Suppressor macrophage treated with lipopolysaccharide for 4 hours (primary cell): Measurements from ENCODE around the gene DLL4.
"Not testable (repeated sequence)": the region's sequence is repeated elsewhere in the genome, so short reads cannot be mapped to it uniquely, and the experiment has no call there.

Experiments
- DNase-seq: peaks from one replicate; pipeline ENCODE4 v3.0.0-alpha.2; 2020

The DLL4 gene

DNA sequence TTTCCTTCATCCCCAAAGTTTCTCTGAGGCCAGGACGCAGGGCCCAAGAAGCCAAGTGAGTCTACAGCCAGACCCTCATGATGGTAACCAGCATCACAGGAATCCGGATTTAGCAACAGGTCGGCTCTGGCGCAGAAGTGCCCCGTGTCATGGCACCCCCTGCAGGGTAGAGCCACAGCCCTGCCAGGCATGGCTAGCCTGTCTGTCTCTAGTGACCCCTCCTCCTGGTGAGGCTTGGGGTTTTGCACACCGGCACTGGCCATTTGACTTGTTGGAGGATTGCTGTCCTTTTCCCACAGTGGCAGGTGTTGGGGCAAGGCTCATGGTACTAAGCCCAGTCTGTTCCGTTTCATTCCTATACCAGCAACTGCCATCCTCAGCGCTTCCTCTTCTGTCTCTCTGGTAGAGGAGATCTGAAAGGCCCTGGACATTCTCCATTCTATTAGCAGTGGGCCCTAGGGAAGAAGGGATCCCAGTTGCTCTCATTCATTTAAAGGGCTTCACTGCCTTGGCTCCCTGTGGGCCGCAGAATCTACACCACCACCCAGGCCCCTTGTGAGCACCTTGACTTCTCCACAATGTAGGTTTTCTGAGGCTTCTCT is 14.7 kb downstream of the DLL4 start:
- no peak for DNase-seq

DNA sequence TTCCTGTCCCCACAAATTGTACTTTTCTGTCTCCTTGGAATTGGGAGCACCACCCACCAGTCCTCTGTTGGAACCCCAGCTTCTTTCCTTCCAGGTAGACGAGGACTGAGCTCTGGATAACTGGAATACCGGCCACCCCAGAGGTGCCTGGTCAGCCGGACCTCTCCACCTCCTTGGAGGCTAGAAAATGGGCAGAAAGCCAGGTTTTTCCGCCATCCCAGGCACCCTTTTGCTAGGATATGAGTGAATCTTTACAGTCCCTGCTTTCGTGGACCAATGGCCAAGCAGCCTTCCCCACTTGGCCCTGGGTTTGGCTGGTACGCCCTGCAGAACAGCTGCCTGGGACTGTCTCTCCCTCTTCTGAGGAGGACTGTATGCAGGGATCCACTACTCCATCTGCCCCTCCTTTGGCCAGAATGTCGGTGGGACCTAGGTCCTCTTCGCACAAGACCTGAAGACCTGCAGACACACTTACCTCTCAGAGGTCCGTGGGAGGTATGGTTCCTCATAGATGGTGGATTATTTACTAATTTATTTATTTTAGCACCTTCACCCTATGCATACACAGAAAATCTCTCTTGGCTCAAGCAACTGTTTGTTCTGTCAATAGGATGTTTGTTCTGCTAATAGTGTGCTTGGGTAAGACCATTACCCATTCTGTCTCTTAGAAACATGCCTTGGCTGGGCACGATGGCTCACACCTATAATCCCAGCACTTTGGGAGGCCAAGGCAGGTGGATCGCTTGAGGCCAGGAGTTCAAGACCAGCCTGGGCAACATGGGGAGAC is 15.6 kb downstream of the DLL4 start:
- no peak for DNase-seq

DNA sequence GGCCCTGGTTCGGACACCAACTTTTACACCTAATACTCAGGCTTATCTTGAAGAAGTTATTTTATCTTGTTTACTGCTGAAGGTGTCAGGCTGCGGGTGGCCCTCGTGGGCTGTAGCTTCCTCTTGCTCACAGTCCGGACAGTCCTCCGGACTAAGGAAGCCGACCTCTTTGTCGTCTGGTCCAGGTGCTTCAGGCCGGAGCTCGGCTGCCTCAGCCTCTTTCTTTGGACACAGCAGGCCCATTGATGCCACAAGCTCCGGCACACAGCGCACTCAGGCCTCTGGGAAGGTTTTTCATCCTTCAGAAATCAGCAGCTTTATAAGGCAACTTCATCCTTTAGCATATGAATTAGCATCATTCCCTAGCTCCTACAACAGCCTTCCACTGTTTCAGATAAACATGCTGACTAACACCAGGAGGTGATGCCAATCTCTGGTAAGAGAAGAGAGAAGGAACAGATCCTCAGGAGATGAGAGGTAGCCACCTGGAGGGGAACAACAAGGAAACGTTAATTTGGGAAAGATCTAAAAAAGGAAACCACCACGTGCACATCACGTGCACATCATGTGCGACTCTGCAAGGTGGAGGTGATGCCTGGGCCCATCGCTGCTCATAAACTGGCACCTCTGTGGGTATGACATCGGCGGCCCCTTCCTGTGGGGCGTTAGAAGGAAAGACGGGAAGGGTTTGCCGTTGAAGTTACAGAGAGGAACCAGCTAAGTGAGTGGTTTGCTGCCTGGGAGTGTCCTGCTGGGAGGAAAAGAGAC is 19.8 kb downstream of the DLL4 start:
- DNase-seq: no peak

DNA sequence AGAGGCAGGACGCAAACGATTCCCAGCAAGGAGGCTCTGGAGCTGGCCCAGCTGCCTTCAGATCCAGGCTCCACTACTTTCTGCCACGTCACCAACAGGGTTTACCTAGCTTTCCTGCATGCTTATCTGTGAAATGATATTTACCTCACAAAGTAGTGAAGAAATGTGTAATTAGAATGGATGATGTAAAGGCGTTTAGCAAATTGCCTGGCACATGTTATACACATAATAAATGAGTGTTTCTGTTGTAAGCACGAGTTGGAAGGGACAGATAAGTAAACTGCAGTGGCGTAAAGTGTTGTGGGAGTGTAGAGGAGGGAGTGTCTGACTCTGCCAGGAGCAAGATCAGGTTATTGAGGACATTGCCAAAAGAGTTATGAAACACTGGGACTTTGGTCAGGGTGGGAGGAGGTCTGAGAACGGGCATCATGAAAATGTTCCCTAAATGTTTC is 20.6 kb downstream of the DLL4 start:
- DNase-seq: no peak

DNA sequence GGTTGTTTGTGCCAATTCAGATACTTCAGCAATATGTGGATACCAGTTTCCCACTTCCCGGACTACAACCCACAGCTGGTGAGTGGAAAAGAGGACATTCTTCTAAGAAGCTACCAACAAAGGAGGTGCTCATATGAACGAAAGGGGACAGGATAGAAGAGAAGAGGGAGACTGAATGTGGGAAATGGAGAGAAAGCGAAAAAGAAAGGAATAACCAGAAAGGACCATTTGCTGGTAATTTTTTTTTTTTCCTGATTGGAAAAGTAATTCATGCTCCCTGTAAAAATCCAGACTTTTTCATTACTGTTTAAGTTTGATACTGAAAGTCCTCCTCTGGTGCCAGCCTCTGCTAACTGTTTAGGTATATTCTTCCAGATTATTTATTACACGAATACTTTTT is 22.6 kb downstream of the DLL4 start:
- no peak for DNase-seq

DNA sequence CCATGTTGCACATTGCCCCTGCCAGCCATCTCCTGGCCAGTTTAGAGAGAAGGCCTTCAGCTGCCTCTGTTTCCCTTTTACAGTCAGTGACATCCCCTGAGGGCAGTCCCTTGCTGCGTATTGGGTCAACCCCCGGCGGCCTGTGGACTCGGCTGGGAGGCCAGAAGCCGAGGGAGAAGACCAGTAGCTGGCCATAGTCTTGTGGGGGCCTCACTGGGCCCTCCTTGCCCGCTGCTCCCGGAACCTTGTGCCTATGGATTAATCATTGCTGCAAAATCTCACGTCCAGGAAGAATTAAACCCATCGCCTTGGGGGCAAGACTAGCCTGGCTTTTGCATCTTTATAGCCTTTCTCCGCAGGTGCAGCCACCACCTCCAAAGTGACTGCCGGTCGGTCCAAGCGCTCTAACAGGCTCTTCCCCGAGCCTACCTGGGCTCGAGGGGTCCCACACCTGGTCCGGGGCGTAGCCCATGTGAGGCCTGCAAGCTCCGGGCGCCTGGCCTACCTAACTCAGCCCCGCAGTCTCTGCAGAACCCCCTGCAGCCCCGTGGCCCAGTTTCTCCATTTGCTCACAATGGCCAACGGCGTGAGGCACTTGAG is 23.3 kb downstream of the DLL4 start:
- no peak for DNase-seq

DNA sequence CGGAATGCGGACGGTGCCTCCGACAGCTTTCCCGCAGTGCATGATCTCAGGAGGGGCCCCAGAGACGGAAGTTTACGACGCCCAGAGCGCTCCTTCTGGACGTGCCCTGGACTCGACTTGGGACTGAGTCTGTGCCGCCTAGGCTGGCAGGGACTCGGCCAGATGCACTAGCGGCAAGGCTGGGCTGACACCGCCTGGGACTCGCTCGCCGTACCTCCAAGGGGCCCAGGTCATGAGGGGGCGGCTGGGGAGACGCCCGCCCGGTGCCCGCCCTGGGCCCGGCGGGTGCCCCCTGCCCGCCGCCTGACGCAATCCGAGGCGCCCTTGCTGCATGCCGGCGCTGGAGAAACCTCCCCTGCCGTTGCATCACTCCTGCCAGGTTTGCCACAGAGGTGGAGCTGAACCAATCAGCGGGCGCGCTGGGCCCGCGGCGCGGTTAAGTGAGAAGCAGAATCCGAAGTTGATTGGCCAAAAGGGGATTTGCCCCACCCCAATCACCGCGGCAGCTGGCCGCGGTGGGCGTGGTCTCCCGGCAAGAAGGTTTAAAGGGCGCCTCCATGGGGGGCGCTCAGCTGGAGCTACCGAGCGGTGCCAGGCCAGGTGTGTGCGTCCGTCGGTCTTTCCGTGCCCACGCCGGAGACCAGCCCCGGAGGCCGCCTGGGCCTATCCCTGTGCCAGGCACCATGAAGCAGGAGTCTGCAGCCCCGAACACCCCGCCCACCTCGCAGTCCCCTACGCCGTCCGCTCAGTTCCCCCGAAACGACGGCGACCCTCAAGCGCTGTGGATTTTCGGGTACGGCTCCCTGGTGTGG is 24.0 kb downstream of the DLL4 start, which contains the start of gene CHAC1:
CHAC1 (plus strand) TSS at position 571 of the 812 bp plus-strand sequence; CDS start at position 684, 113 bp downstream.
- DNase-seq: peak; percentile 93

DNA sequence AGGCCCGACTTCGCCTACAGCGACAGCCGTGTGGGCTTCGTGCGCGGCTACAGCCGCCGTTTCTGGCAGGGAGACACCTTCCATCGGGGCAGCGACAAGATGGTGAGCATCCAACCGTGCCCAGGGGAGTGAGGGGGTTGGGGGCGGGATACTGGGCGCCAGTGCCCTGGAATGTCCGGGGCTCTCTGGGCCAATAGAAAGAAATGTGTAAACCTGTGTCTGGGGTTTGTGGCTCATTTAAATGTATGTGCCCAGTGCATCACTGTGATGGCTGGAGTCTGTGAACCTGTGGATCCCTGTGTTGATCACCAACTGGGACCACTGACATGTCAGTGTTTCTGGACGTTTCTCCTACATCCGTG is 24.6 kb downstream of the DLL4 start:
- no peak for DNase-seq

DNA sequence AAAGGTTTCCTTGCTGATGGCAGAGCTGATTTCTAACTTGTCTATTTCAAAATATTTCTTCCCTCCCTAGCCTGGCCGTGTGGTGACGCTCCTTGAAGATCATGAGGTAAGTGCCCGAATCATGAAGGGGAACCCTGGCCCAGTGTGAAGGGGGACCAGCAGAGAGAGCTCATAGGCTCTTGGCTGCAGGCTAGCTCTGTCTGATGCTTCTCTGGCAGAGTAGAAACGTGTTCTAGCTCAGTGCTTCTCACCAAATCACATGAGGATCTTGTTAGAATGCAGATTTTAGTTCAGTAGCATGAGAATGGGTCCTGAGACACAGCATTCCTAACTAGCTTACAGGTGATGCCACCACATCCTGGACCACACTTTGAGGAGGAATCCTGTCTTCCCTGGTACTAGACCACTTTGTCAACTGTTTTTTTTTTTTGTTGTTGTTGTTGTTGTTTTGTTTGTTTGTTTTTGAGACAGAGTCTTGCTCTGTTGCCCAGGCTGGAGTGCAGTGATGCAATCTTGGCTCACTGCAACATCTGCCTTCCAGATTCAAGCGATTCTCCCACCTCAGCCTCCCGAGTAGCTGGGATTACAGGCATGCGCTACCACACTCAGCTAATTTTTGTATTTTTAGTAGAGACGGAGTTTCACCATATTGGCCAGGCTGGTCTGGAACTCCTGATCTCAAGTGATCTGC is 25.2 kb downstream of the DLL4 start:
- not testable (repeated sequence) for DNase-seq

DNA sequence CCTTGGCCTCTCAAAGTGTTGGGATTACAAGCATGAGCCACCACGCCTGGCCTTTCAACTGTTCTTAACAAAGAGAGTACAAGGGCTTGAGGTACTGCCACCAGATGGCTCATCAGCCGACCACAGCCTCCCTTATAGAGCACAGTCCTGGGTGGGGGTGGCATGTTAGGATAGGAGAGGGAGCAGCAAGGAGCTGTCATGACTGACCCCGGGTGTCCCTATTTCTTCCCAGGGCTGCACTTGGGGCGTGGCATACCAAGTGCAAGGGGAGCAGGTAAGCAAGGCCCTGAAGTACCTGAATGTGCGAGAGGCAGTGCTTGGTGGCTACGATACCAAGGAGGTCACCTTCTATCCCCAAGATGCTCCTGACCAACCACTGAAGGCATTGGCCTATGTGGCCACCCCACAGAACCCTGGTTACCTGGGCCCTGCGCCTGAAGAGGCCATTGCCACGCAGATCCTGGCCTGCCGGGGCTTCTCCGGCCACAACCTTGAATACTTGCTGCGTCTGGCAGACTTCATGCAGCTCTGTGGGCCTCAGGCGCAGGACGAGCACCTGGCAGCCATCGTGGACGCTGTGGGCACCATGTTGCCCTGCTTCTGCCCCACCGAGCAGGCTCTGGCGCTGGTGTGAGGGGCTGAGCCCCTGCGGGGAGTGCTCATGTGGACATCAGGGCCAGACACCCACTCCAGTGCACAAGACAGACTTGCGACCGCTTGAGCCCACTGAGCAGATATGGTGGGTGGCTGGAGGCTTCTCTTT is 26.2 kb downstream of the DLL4 start:
- no peak for DNase-seq

DNA sequence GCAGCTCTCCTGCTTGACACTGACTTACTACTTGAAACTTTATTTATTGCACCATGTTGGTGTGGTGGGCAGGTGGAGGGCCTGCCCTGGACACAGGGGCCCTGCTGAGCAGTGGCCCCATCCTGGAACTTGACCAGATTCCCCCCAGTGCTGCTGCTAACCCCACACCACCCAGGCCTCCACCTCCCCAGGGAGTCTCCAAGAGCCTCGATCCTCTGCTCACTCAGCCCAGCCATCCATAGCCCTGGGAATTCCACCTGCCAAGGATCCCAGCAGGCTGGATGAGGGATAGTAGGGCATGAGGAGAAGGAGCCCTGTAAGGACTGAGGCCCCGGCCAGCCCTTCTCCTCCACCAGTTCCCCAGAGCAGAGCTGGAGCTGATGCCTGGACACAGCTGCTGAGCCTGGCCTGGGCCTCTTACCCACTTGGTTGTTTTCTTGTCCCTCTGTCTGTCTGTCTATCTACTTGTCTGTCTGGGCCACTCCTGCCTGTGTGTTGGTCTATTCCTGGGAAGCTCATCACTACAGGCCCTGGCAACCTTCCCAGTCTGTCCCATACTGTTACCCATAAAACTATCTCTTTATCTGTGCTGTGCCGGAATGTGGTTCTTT is 26.9 kb downstream of the DLL4 start:
- no peak for DNase-seq

DNA sequence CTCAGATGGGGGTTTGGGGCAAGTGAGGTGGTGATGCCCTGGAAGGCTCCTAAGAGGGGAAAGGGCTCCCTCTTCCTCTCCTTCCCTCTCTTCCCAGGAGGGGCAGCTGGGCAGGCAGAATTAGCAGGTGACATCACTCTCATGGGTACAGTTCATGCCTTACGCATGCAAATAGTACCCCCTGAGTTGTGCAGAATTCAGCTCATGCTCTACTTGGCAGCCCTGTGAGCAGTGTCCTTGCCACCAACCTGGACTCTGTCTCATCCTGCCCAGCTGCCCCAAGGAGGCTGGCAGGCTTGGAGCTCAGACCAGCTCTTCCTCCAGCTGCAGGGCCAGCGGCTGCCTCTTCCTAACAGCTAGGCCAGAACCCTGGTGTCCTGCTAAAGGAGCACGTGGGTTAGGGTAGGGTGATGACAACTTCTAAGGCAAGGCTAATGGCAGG is 27.4 kb downstream of the DLL4 start:
- DNase-seq: no peak

DNA sequence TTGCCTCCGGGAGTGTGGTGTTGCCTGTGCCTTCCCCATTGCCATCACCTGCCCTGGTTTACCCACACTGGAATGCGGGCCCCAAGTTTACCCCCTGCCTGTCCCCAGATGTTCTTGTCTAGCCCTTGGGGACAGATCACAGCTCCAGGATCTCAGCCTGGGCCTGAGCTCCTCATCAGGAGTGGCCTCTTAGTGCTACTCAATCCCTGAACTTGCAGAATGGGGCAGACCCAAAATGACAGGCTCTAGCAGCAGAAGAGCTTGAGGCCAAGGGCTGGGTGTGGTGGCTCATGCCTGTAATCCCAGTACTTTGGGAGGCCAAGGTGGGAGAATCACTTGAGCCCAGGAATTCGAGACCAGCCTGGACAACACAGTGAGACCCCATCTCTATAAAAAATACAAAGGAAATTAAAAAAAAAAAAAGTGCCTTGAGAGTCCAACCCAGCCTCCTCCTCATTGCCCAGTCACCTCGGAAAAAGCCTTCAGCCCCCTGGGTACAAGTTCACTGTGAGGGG is 28.0 kb downstream of the DLL4 start:
- DNase-seq: no peak

DNA sequence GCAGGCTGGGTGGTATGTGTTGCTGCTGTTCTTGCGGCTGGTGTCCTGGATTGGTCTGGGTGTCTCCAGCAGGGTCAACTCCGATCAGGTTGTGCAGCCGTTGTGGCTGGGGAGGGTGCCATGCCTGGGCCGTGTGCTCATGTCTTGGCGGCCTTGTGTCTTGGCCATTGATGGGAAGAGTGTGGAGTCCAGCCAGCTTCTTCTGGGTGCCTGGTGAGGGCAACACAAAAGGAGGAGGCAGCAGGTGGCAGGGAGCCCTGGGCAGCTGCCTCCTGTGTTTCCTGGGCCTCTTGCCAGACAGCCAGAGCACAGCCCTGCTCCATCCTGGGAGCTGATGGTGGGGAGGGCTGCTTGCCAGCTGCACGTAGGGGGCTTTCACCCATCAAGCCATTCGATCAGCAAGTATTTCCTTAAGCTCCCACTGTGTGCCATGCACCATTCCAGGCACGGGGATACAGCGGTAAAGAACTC is 28.5 kb downstream of the DLL4 start:
- no peak for DNase-seq

DNA sequence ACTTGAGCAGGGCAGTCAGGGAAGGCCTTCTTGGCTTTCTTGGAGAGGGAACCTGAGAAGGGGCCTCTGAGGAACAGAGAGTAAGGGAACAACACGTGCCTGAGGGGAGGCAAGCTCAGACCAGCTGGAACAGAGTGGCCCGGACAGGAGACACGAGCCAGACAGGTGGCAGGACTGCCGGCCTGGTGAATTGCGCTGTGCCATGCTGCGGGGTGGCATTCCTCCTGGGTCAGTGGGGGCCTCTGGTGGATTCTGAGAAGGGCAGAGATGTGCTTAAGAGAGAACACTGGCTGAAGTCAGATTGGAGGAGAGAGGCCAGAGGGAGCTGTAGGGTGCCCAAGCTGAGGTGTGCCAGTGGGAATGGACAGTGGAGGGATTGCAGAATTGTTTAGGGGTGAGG is 29.0 kb downstream of the DLL4 start:
- DNase-seq: no peak

DNA sequence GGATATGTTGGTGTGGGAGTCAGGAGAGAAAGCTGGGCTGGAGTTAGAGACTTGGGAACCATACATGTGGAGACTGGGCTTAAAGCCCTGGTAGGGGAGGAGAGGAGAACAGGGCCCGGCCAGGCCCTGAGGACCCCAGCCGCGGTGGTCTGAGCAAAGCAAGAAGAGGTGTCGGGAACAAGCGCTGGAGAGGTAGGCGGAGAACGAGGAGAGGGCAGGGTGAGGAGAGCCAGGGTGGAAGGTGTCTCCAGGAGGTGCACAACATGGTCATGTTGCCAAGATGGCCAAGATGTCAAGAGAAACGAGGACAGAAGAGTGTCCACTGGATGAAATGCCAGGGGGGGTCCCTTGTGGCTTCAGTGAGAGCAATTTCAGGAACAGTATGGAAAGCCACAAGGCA is 29.6 kb downstream of the DLL4 start:
- DNase-seq: no peak

DNA sequence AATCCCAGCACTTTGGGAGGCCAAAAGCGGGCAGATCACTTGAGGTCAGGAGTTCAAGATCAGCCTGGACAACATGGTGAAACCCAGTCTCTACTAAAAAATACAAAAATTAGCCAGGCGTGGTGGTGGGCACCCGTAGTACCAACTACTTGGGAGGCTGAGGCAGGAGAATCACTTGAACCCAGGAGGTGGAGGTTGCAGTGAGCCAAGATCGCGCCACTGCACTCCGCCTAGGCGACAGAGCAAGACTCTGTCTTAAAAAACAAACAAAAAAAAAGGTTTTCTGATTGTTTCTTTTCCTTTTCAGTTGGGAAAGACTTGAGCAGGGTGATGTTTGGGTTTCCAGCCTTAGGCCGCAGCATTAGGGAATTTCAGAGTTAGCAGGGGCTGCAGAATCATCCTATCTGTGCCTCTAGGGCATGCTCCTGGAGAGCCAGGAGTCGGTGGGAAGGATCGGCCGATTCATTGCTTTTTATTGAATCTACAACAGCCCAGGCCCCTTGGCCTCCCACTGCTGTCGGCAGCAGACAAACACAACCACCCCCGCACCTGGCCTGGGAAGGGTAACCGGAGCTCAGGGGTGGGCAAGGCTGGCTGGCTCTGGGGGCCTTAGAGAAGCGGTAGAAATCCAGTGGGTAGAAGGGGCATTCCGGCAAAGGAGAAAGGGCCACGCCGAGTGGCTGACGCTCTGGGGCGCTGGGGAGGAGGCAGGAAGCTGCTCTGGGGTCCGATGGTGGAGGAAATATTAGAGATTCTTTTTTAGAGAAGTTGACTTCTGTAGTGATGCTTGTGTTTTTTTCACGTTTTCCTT is 30.4 kb downstream of the DLL4 start:
- no peak for DNase-seq

DNA sequence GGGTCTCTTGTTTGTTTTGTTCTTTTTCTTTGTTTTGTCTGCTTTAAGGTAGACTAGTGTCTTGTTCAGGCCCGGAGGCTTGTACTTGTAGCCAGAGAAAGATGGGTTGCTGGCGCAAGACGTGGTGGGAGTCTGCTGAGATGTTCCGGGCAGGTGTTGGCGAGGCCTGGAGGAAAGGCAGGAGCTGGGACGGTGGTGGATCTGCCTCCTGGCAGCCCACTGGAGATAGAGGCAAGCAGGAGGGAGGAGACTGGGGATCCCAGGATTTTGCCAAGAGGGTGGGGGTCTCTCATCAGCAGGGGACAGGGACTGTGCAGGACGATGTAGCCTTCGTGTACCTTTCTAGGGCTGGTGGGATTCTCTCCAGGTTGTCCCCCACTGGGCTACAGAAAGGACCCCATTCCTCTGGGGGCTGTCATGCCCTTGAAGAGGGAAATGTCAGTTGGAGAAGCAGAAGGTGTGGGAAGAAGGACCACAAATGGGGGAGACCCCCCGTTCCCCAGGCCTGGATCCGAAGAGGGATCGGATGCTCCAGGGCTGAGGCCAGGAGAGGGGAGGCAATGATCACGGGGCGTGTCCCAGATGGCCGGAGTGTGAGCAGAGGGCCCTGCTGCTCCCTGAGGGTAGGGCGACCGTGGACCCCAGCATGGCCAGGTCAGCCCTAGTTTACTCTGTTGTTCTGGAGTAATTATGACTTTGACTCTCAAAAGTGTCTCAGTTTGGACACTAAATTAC is 31.2 kb downstream of the DLL4 start:
- DNase-seq: no peak

DNA sequence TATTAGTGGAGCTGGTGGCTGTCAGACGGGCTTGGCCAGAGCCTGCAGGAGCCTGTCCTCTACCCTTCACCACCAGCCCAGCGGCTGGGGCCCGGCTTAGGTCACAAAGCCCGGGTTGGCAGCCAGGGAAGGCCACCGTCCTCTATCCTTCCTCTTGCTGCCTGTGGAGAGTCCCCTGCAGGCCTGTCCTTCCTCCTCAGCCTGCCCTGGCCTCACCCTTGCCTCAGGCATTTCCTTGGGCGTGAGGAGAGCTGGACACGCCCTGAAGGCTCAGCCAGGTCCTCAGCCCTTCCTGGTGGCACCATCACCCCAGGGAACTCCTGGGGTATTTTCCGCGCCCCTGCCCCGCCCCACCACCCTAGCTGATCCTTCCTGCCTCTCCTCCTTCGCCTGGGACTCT is 31.8 kb downstream of the DLL4 start:
- DNase-seq: no peak
